MCF 10A (cell line): ENCODE results near the gene ZDHHC8. TPM values are rescaled to one million over a fixed set of nuclear protein-coding genes. Genes with fewer than 3 reads are reported as not detected.

Source experiments
- BruUV-seq: library from RNA; stranded (reverse); fragments of 400-500 nt; replicated peaks from 2 replicates; lab custom pipeline; 2021; lab: Mats Ljungman, UMichigan
- CTCF ChIA-PET: fragments of 300-600 bp; sonication (Branson Sonifier 250); formaldehyde crosslinking; extraction: SDS; loops from one replicate; lab custom pipeline; 2021; ENCODE audit warnings: antibody characterized with exemption, inconsistent platforms; lab: Yijun Ruan, JAX
- POLR2A ChIA-PET: fragments of 300-600, 350-650 bp; sonication (Branson Sonifier 250); formaldehyde crosslinking; extraction: SDS; loops from one replicate; lab custom pipeline; 2020; ENCODE audit warnings: antibody characterized with exemption, inconsistent platforms; lab: Yijun Ruan, JAX
- DNase-seq: peaks from one replicate; pipeline ENCODE4 v3.0.0-alpha.2; 2018; ENCODE audit not compliant: unreplicated experiment
- H3K27ac Mint-ChIP-seq: one replicate; pipeline ENCODE4 v1.8.0; 2022; ENCODE audit warnings: mild to moderate bottlenecking, low read depth, mixed read lengths; ENCODE audit not compliant: unreplicated experiment
- H3K27me3 Mint-ChIP-seq: one replicate; pipeline ENCODE4 v1.8.0; 2022; ENCODE audit warnings: mixed read lengths; ENCODE audit not compliant: insufficient read depth, unreplicated experiment
- H3K36me3 Mint-ChIP-seq: one replicate; pipeline ENCODE4 v1.8.0; 2022; ENCODE audit warnings: mild to moderate bottlenecking, moderate library complexity, mixed read lengths; ENCODE audit not compliant: insufficient read depth, unreplicated experiment
- H3K4me1 Mint-ChIP-seq: one replicate; pipeline ENCODE4 v1.8.0; 2022; ENCODE audit warnings: mixed read lengths; ENCODE audit not compliant: insufficient read depth, unreplicated experiment
- H3K4me3 Mint-ChIP-seq: one replicate; pipeline ENCODE4 v1.8.0; 2022; ENCODE audit warnings: mild to moderate bottlenecking, moderate library complexity, mixed read lengths; ENCODE audit not compliant: unreplicated experiment
- H3K9me3 Mint-ChIP-seq: one replicate; pipeline ENCODE4 v1.8.0; 2022; ENCODE audit warnings: mixed read lengths; ENCODE audit not compliant: unreplicated experiment
- intact Hi-C: fragments of 100-400 bp; cut with micrococcal nuclease; formaldehyde crosslinking; loops from 2 replicates; pipeline ENCODE4 v1.14.1; 2022
- total RNA-seq: library from RNA; stranded (reverse); gene quantifications from 2 replicates; pipeline ENCODE4 v1.2.3, GENCODE V29; 2022
- TF ChIP-seq, protein P1 (sequence below): fragments of 200-600 bp; IDR thresholded peaks from one replicate; pipeline ENCODE4 v1.8.0; 2022; ENCODE audit warnings: antibody characterized with exemption, mild to moderate bottlenecking; ENCODE audit not compliant: unreplicated experiment

Gene ZDHHC8
- total RNA-seq, 1 experiment from 2014 or later = 44.8 TPM

DNA sequence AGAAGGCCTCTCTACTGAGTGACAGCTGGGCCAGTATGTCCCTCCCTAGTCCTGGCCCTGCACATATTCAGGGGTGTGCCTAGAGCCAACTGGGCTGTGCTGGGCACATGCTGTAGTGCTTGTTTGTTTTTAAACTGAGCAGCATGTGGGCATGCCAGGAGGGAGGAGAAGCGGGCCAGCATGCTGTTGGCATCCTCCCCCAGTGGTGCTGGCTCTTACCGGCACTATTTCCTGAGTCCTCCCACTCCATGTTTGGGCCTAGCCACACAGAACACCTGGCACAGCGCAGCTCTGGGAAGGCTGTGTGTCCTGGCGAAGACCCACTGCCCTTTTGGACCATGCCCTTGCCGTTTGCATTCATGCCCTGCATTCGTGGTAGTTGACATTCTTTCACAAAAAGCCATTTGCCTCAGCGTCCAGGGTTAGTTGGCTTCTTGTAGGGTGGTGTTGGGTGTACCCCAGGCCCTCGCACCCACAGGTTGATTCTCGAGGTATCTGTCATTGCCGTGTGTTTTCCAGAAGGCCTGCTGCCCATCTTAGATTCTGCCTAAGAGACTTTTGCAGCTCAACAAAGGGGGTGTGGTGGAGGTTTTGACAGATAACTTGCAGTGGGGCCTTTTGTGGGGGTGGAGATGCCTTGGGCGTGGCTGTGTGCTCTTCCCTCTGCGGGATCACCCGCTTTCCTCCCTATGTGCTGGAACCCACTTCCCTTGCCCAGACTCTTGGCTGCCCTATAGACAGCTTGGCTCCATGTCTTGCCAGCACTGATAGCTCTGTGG, 38.0 kb upstream of the ZDHHC8 start:
- ChIA-PET CTCF (interaction anchor here (0.6 to 0.9 kb wide), 2 partner anchors 64 to 515 kb away, joined by 3 to 4 read pairs; no protein-coding TSS in a partner anchor), POLR2A (no interaction called here)
- intact Hi-C loops = no loop called here
- Mint-ChIP-seq H3K27ac (no peak overlapping the region), H3K27me3 (no peaks in the 10 kb centered on the region), H3K4me1 (no peaks in the 10 kb centered on the region), H3K4me3 (no peak overlapping the region), H3K36me3 (peaks cover 88% of the 10 kb centered on the region), H3K9me3 (no peaks in the 10 kb centered on the region)
- TF ChIP-seq, protein P1, sequence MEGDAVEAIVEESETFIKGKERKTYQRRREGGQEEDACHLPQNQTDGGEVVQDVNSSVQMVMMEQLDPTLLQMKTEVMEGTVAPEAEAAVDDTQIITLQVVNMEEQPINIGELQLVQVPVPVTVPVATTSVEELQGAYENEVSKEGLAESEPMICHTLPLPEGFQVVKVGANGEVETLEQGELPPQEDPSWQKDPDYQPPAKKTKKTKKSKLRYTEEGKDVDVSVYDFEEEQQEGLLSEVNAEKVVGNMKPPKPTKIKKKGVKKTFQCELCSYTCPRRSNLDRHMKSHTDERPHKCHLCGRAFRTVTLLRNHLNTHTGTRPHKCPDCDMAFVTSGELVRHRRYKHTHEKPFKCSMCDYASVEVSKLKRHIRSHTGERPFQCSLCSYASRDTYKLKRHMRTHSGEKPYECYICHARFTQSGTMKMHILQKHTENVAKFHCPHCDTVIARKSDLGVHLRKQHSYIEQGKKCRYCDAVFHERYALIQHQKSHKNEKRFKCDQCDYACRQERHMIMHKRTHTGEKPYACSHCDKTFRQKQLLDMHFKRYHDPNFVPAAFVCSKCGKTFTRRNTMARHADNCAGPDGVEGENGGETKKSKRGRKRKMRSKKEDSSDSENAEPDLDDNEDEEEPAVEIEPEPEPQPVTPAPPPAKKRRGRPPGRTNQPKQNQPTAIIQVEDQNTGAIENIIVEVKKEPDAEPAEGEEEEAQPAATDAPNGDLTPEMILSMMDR = no peak
- DNase-seq = no peak
- BruUV-seq = no TSS peak

DNA sequence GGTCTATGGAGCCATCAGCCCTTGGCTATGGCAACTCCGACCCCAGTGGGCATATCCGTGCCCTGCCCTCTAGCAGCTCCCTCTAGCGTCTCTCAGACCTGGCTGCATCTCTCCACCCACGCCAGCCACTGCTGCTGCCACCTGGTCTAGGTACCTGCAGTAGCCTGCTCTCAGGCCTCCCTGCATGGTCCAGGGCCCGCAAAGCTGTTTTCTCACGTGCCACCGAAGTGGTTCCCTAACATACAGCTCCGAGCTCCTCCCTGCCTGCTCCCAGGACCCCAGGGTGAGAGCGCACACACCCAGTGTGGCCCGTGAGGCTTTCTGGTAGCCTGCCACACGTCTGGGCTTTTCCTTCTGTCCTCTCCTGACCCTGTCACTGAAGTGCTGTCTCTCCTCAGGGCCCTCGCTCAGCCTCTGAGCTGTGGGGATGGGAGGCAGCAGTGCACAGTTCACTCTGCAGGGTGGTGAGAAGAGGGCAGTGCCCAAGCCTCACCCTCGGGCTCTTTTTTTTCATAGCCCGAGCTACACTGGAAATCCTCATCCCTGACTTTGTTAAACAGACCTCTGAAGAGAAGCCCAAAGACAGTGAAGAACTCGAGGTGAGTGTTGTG, 37.3 kb upstream of the ZDHHC8 start:
- no peaks in the 10 kb centered on the region for H3K27me3 Mint-ChIP-seq
- ChIA-PET POLR2A (interaction anchor here (0.5 kb wide), 1 partner anchor 24 kb away, joined by 3 read pairs; no protein-coding TSS in a partner anchor), CTCF (interaction anchor here (0.5 to 0.9 kb wide), 3 partner anchors 14 to 514 kb away, joined by 3 to 4 read pairs (median 3); no protein-coding TSS in a partner anchor)
- H3K27ac Mint-ChIP-seq = no peak overlapping the region
- no peak overlapping the region for H3K4me3 Mint-ChIP-seq
- H3K36me3 Mint-ChIP-seq = peaks cover 81% of the 10 kb centered on the region
- no peak for DNase-seq
- no peaks in the 10 kb centered on the region for H3K9me3 Mint-ChIP-seq
- intact Hi-C loops = no loop called here
- TF ChIP-seq, protein P1 = no peak
- no peaks in the 10 kb centered on the region for H3K4me1 Mint-ChIP-seq
- no TSS peak for BruUV-seq

DNA sequence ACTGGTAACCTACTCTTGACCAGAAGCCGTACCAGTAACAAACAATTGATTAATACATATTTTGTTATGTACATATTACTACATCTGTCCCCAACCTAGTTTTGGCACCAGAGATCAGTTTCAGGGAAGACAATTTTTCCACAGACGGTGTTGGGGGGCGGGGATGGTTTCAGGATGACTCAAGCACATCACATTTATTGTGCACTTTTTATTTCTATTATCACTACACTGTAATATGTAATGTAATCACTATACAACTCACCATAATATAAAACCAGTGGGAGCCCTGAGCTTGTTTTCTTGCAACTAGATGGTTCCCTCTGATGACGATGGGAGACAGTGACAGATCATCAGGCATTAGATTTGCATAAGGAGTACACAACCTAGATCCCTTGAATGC, 36.1 kb upstream of the ZDHHC8 start:
- Mint-ChIP-seq H3K4me1 (no peaks in the 10 kb centered on the region), H3K27me3 (no peaks in the 10 kb centered on the region), H3K36me3 (peaks cover 80% of the 10 kb centered on the region), H3K4me3 (no peak overlapping the region), H3K27ac (no peak overlapping the region), H3K9me3 (no peaks in the 10 kb centered on the region)
- ChIA-PET CTCF (no interaction called here), POLR2A (interaction anchor here (1.1 to 1.6 kb wide), 2 partner anchors 13 to 16 kb away, joined by 4 to 5 read pairs; partner anchors contain the start of gene DGCR8)
- intact Hi-C loops = no loop called here
- no peak for DNase-seq
- no TSS peak for BruUV-seq
- TF ChIP-seq, protein P1 = no peak
